Neural cell (in vitro differentiated cells): ENCODE results near the gene FCHSD2.

Experiments used
- CTCF ChIP-seq: fragments of 450-650 bp; IDR thresholded peaks from 2 replicates; pipeline ENCODE4 v1.5.1; 2014; ENCODE audit warnings: antibody characterized with exemption, mild to moderate bottlenecking, moderate library complexity; ENCODE audit not compliant: poor library complexity, severe bottlenecking
- EZH2 ChIP-seq: fragments of 200-600, 300-800 bp; shearing (Covaris generic), sonication (generic); IDR thresholded peaks from 2 replicates; pipeline ENCODE4 v1.6.1; 2014; ENCODE audit warnings: antibody characterized with exemption, low read length, borderline replicate concordance, mild to moderate bottlenecking; ENCODE audit not compliant: insufficient read depth, poor library complexity, severe bottlenecking

GRCh38 chr11:73178681-73179080, 36.6 kb upstream of the FCHSD2 start:
- no peak for TF ChIP-seq CTCF
- TF ChIP-seq EZH2 = no peak
